Activated CD8-positive, alpha-beta memory T cell treated with anti-CD3 and anti-CD28 coated beads for 24 hours (primary cell): ENCODE measurements around the gene CELSR3.

Experiments
- DNase-seq: peaks from one replicate; pipeline ENCODE4 v3.0.0-alpha.2; 2020

The CELSR3 gene

GRCh38 chr3:48656841-48657281 lies 5.8 kb downstream of the CELSR3 start:
- DNase-seq = no peak

GRCh38 chr3:48656061-48656840 lies 6.4 kb downstream of the CELSR3 start:
- peak; percentile 97 for DNase-seq

DNA sequence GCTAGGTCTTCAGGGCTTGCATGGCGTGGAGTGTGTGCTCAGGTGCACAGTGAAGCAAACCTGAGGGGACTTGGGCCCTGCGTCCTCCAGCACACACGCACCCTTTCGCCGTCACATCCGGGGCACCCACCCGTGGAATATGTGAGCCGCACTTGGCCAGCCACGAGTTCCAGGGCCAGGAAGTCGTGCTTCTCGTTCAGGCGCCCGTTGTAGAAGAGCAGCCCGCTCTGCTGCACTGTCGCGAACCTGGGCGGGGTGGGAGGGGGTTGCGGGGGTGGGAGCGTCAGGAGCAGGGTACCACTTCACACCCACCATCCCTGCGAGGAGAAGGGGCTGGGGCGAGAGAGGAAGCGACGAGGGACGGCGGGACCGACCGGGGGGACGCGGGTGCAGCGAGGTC lies 7.1 kb downstream of the CELSR3 start:
- DNase-seq = no peak

DNA sequence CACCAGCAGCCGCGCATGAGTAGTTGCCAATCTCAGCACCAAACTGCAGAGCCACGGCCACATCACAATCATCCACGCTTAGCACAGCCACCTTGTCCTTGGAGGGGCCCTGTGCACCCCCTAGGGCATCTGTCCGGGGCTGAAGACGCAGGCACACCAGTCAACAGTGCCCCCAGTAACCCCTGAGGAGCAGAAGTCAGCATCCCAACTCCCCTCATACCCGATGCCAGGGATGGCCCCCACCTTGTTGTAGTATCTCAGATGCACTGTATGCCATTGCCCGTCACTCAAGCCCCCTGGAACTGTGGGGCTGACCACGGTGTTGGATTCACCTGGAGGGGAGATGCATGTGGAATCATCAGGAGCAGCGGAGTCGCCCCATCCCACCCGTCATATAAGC lies 7.6 kb downstream of the CELSR3 start:
- DNase-seq = no peak

DNA sequence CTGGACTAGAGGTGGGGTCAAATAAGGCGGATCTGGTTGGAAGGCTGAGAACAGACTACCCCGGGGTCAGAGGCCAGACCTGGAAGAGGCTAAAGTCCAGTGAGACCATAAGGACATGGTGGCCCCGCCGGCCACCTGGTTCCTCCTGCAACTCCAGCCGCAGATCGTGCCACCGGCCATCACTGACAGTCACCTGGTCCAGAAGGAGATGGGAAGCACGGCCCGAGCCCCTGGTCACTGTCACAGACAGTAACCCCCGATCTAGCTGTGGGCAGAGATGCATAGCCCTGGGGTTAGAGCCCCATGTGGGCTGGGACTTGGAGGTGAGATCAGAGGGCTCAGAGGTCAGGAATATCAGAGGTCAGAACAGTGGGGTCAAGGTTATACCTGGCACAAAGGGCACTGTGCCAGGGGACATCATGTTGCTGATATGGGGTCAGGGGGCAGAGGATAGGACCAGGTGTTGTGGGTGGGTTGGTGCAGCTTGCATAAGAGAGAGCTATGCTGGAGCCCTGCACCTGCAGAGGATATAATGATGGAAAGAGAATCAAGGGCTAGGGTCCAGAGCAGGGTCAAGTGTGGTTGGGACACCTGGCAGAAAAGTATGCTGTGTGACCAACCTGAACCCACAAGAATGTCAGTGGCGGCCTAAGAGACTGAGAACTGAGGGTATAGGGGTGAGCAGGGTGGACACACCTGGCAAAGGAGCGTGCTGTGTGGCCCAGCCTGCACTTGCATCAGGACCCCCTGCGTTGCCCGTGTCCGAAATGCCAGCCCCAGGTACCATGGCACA lies 9.6 kb downstream of the CELSR3 start:
- DNase-seq = no peak

DNA sequence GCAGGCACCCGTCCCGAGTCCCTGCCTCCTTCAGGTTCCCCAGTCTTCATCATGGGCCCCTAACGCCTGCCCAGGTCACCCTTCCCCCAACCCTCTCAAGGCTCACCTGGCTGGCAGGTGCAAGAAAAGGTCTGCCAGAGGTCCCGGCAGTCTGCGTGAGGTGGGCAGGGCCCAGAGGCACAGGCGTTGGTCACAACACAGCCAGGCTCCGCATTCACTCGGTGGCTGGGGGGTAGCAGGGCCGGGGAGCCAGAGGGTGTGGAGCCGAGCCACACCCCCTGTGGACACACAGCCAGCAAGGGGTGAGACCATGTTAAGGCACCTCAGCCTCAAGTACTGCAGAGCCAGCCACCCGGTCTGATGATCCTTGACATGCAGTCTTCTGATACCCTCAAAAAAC lies 10.9 kb downstream of the CELSR3 start:
- no peak for DNase-seq

GRCh38 chr3:48650723-48651122 lies 12.0 kb downstream of the CELSR3 start:
- no peak for DNase-seq

- no peak for DNase-seq
Measured at GRCh38 chr3:48648188-48648850, 14.4 kb downstream of the CELSR3 start.

GRCh38 chr3:48647714-48648113 lies 15.0 kb downstream of the CELSR3 start:
- no peak for DNase-seq

DNA sequence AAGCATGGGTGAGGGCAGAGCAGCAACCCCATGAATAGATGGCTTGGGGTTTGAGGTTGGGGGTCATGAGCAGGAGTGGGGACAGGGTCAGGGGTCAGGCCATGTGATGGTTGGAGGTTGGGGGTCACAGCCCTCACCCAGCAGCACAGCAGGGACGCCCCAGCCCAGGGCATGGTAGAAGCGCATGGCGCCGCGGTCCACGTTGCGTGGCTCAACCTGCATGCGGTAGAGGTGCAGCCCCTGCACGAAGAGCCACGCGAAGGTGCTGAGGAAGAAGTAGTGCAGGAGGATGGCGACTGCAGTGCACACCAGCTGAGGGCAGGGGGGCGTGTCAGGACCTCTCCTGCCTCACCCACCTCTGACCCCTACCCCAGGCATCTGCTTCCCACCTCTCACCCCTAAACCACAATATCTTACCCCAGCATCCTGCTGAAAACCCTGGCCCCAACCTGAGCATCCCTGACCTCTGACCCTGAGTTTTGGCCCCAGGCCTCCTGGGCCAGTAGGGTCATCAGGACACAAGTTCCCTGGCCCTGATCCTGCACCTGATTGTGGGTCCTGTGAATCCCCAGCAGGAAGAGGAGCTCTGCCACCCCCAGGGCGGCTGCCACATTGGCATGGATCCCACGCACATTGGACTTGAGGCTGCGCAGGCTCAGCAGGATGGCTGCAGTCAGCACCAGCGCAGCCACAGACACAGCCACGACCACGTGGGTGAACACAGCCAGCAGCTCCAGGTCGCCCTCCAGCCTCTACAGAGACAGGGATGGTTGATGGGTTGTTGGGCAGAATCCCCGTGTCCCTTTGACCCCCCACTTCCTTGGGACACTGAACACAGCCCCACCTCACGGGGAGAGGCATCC lies 17.6 kb downstream of the CELSR3 start:
- DNase-seq = no peak

DNA sequence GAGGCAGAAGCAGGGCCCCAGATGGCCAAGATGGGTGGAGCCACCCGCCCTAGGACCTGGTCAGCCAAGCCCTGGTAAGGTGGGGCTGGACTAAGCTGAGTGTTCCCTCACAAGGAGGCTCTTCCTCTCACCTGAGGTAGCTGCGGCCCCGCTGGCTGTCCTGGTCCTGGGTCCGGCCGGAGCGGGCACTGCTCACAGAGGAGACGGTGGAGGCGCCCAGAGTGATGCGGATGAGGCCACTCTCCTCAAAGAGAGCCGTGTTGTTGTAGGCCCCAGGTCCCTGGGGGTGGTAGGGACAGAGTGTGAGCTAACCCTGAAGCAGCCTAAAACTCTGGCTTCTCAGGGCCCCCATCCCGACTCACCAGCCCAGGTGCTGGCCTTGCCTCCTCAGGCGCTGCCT lies 20.1 kb downstream of the CELSR3 start:
- DNase-seq = no peak

- no peak for DNase-seq
Measured at GRCh38 chr3:48641396-48641795, 21.3 kb downstream of the CELSR3 start.

GRCh38 chr3:48639944-48640606 lies 22.6 kb downstream of the CELSR3 start:
- no peak for DNase-seq

- DNase-seq = no peak
Measured at GRCh38 chr3:48637305-48637704, 25.4 kb downstream of the CELSR3 start.

- no peak for DNase-seq
Measured at GRCh38 chr3:48636149-48636655, 26.5 kb downstream of the CELSR3 start.

DNA sequence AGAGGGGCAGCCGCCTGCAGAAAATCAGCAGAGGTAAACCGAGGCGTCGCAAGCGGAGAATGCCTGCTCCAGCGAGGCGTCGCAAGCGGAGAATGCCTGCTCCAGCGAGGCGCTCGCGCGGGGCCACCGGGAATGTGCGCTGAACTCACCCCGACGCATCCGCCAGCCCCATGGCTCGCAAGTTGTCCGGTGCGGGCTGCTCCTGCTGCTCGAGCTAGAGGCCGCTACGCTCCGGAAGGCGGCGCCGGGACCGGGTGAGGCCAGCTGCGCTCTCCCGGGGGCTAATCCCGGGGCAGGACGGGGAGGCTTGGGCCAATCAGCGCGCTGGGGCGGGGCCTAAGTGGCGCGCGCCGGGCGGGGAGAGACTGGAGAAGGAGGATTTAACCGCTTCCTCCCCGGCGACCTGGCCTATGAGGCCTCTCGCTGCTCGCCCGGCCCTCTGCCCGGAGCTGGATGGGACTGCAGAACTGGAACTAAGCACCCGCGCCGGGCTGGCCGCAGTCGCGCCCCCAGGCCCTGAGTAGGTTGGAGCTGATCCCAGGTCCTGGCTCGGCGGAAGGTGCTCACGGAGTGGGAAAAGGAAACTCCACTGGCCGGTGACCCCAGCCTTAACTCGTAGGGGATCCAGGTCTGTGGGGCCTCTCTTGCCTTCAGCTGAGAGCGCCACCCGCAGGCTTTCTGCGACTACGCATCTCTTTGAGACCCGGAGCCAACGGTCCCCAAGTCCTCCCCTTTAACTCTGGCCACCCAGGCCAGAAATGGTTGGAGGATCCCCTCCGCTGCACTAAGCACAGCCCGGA lies 27.3 kb downstream of the CELSR3 start, which contains the start of gene SLC26A6:
Gene SLC26A6 (minus strand): TSS at position 240 of the 800 bp plus-strand sequence. CDS start 68 bp downstream, at position 172.
- peak; percentile 98 for DNase-seq

DNA sequence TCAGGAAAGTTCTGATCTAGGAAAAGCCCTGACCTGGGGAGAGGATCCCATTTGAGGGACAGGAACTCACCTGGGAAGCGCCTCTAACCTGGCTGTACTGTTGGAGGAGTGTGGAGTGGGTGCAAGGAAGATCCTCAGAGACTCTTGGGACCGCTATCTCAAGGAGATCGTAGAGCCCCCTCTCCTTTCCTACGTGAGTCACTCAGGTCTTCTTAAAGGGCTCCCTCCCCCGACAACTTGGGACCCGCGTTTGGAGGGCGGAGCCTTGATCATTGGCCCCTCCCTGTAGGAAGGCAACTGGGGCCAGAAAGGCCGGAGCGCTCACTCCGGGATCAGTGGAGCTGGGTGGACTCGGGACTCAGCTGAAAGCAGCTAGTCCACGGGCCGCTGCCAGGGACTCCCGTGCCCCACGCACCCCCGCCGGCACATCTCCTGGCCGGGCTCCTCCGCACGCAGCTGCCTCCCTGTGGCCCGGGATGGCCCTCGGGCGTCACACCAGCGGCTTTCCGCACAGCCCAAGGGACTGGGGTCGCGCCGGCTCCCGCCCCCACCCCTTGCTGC lies 27.9 kb downstream of the CELSR3 start:
- DNase-seq = peak; percentile 80

- no peak for DNase-seq
Measured at GRCh38 chr3:48633743-48634142, 28.9 kb downstream of the CELSR3 start.

- no peak for DNase-seq
Measured at GRCh38 chr3:48633256-48633655, 29.4 kb downstream of the CELSR3 start.
